IMR-90 (cell line): Measurements from ENCODE around the gene CERKL.

Source experiments
- BHLHE40 ChIP-seq: fragments of 150-350 bp; IDR thresholded peaks from 2 replicates; pipeline ENCODE4 v1.6.1; 2016; ENCODE audit warnings: mild to moderate bottlenecking, low read depth, low read length
- CEBPB ChIP-seq: IDR thresholded peaks from 2 replicates; pipeline ENCODE4 v1.6.1; 2012; ENCODE audit warnings: low read depth, low read length, improper control_type of control experiment
- CTCF ChIP-seq: conservative IDR thresholded peaks from 2 replicates; pipeline ENCODE4 v1.5.1; 2012; ENCODE audit warnings: mild to moderate bottlenecking, low read depth, low read length, improper control_type of control experiment
- ELK1 ChIP-seq: fragments of 150-350 bp; IDR thresholded peaks from 2 replicates; pipeline ENCODE4 v1.6.1; 2016; ENCODE audit warnings: low read depth, mild to moderate bottlenecking, low read length, moderate library complexity, borderline replicate concordance
- FOS ChIP-seq: fragments of 150-350 bp; IDR thresholded peaks from 2 replicates; pipeline ENCODE4 v1.6.1; 2016; ENCODE audit warnings: low read depth, low read length
- MAFK ChIP-seq: IDR thresholded peaks from 2 replicates; pipeline ENCODE4 v1.6.1; 2012; ENCODE audit warnings: low read depth, low read length, improper control_type of control experiment
- MAZ ChIP-seq: IDR thresholded peaks from 2 replicates; pipeline ENCODE4 v1.6.1; 2012; ENCODE audit warnings: low read depth, mild to moderate bottlenecking, low read length, improper control_type of control experiment, moderate library complexity, borderline replicate concordance
- NFE2L2 ChIP-seq: fragments of 150-350 bp; IDR thresholded peaks from 2 replicates; pipeline ENCODE4 v1.6.1; 2016; ENCODE audit warnings: low read depth, mild to moderate bottlenecking, low read length
- POLR2A ChIP-seq: IDR thresholded peaks from 2 replicates; pipeline ENCODE4 v1.6.1; 2012; ENCODE audit warnings: mild to moderate bottlenecking, low read depth, low read length
- SMC3 ChIP-seq: fragments of 150-350 bp; IDR thresholded peaks from 2 replicates; pipeline ENCODE4 v1.6.1; 2016; ENCODE audit warnings: low read depth, mild to moderate bottlenecking, antibody characterized with exemption, low read length, moderate library complexity
- USF2 ChIP-seq: fragments of 150-350 bp; IDR thresholded peaks from 2 replicates; pipeline ENCODE4 v1.6.1; 2017; ENCODE audit warnings: mild to moderate bottlenecking, antibody characterized with exemption, low read length, low read depth

GRCh38 chr2:181646415-181646987 is 10.4 kb downstream of the CERKL start:
- TF ChIP-seq POLR2A: no peak
- no peak for TF ChIP-seq MAZ
- TF ChIP-seq CTCF: no peak
- no peak for TF ChIP-seq ELK1
- TF ChIP-seq USF2: no peak
- TF ChIP-seq MAFK: no peak
- TF ChIP-seq NFE2L2: no peak
- no peak for TF ChIP-seq CEBPB
- TF ChIP-seq FOS: no peak
- no peak for TF ChIP-seq SMC3
- no peak for TF ChIP-seq BHLHE40
